HEK293 (cell line): ENCODE data around the gene AUH.
"Not testable (repeated sequence)": the region's sequence is repeated elsewhere in the genome, so short reads cannot be mapped to it uniquely, and the experiment has no call there.

Experiments
- CTCF ChIA-PET: fragments of 350-600 bp; formaldehyde crosslinking; extraction: SDS; loops from one replicate; lab custom pipeline; 2021; ENCODE audit warnings: antibody characterized with exemption; lab: Yijun Ruan, JAX
- POLR2A ChIA-PET: fragments of 300-600 bp; formaldehyde crosslinking; extraction: SDS; loops from one replicate; lab custom pipeline; 2020; ENCODE audit warnings: antibody characterized with exemption, inconsistent platforms; lab: Yijun Ruan, JAX
- H3K27ac ChIP-seq: fragments of 200-500 bp; sonication (Bioruptor generic); 2 replicates; pipeline ENCODE4 v1.5.1; 2014; ENCODE audit warnings: low read depth, low read length, control low read depth, inconsistent platforms; ENCODE audit errors: extremely low read depth
- H3K36me3 ChIP-seq, 2 experiments: fragments of 200-500 bp in 1 of 2; sonication (Bioruptor generic) in 1 of 2; 1 replicate in 1 of 2; 2 replicates in 1 of 2; pipeline ENCODE4 v1.5.1; 2014 to 2017; ENCODE audit warnings: inconsistent platforms in 2 of 2, low read length in 2 of 2; ENCODE audit not compliant: control insufficient read depth in 2 of 2, insufficient read depth in 1 of 2
- H3K4me1 ChIP-seq: fragments of 200-500 bp; sonication (Bioruptor generic); 2 replicates; pipeline ENCODE4 v1.5.1; 2014; ENCODE audit warnings: mild to moderate bottlenecking, low read length, inconsistent platforms; ENCODE audit not compliant: control insufficient read depth, insufficient read depth
- H3K4me3 ChIP-seq: 2 replicates; pipeline ENCODE4 v1.5.1; 2011; ENCODE audit warnings: low read depth, mild to moderate bottlenecking, control low read depth, low read length, moderate library complexity
- H3K9me3 ChIP-seq: fragments of 200-500 bp; sonication (Bioruptor generic); 2 replicates; pipeline ENCODE4 v1.5.1; 2014; ENCODE audit warnings: low read depth, low read length, inconsistent platforms; ENCODE audit not compliant: control insufficient read depth, insufficient read depth
- MZF1 ChIP-seq: fragments of 450-650 bp; formaldehyde crosslinking; IDR thresholded peaks from 2 replicates; pipeline ENCODE4 v1.5.1; 2017; ENCODE audit warnings: missing biosample characterization, missing genetic modification characterization, borderline replicate concordance
- SALL2 ChIP-seq: fragments of 450-650 bp; formaldehyde crosslinking; IDR thresholded peaks from 2 replicates; pipeline ENCODE4 v1.5.0; 2017; ENCODE audit warnings: missing biosample characterization, mild to moderate bottlenecking, missing genetic modification characterization, borderline replicate concordance
- SCRT1 ChIP-seq: fragments of 450-650 bp; formaldehyde crosslinking; IDR thresholded peaks from 2 replicates; pipeline ENCODE4 v1.5.1; 2016; ENCODE audit warnings: missing biosample characterization, missing genetic modification characterization, borderline replicate concordance
- ZNF221 ChIP-seq: fragments of 450-650 bp; formaldehyde crosslinking; IDR thresholded peaks from 2 replicates; pipeline ENCODE4 v1.5.1; 2017; ENCODE audit warnings: missing biosample characterization, missing genetic modification characterization, borderline replicate concordance
- ZNF335 ChIP-seq: fragments of 450-650 bp; formaldehyde crosslinking; conservative IDR thresholded peaks from 2 replicates; pipeline ENCODE4 v1.5.1; 2016; ENCODE audit warnings: missing biosample characterization, missing genetic modification characterization
- ZNF394 ChIP-seq: fragments of 450-650 bp; formaldehyde crosslinking; IDR thresholded peaks from 2 replicates; pipeline ENCODE4 v1.5.1; 2016; ENCODE audit warnings: missing biosample characterization, missing genetic modification characterization, mild to moderate bottlenecking, moderate library complexity, borderline replicate concordance
- ZNF610 ChIP-seq: fragments of 450-650 bp; formaldehyde crosslinking; IDR thresholded peaks from 2 replicates; pipeline ENCODE4 v1.5.1; 2016; ENCODE audit warnings: missing biosample characterization, missing genetic modification characterization, borderline replicate concordance
- TF ChIP-seq, protein P1 (sequence below): fragments of 450-650 bp; formaldehyde crosslinking; IDR thresholded peaks from 2 replicates; pipeline ENCODE4 v1.5.1; 2016; ENCODE audit warnings: missing biosample characterization, missing genetic modification characterization
- TF ChIP-seq, protein P2 (sequence below): fragments of 450-650 bp; formaldehyde crosslinking; IDR thresholded peaks from 2 replicates; pipeline ENCODE4 v1.5.1; 2017; ENCODE audit warnings: missing biosample characterization, missing genetic modification characterization
- TF ChIP-seq, protein P3 (sequence below): fragments of 450-650 bp; formaldehyde crosslinking; optimal IDR thresholded peaks from 2 replicates; pipeline ENCODE3; 2016; ENCODE audit warnings: missing biosample characterization, mild to moderate bottlenecking, missing genetic modification characterization
- TF ChIP-seq, protein P4 (sequence below): fragments of 450-650 bp; formaldehyde crosslinking; IDR thresholded peaks from 2 replicates; pipeline ENCODE4 v1.5.1; 2016; ENCODE audit warnings: missing biosample characterization, missing genetic modification characterization
- TF ChIP-seq, protein P5 (sequence below): fragments of 450-650 bp; IDR thresholded peaks from 2 replicates; pipeline ENCODE4 v1.5.1; 2018; ENCODE audit warnings: missing biosample characterization, missing genetic modification characterization

AUH gene

DNA sequence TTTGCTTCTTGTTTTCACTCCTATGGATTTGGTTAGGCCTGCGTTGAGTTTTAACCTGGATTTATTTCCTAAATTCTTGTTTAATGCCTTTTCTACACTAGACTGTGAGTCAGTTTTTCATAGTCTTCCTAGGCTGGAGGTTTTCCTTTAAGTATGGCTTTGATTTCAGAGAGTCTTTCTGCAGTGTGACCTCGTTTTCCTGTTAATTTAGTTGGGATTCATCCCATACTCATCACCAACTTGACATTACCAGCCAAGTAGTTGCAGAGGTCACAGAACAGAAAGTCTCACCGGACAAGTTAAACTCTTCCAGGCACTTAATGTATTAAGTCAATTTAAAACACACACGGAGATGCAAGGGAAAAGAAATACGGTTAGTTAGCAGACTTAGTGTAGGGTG, 29.7 kb upstream of the AUH start:
- TF ChIP-seq, protein P1, sequence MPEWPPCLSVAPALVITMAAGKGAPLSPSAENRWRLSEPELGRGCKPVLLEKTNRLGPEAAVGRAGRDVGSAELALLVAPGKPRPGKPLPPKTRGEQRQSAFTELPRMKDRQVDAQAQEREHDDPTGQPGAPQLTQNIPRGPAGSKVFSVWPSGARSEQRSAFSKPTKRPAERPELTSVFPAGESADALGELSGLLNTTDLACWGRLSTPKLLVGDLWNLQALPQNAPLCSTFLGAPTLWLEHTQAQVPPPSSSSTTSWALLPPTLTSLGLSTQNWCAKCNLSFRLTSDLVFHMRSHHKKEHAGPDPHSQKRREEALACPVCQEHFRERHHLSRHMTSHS (tag by site-specific recombination), result no peak
- TF ChIP-seq SALL2 (no peak), MZF1 (tag by site-specific recombination) (no peak), ZNF610 (tag by site-specific recombination) (no peak)
- TF ChIP-seq, protein P2, sequence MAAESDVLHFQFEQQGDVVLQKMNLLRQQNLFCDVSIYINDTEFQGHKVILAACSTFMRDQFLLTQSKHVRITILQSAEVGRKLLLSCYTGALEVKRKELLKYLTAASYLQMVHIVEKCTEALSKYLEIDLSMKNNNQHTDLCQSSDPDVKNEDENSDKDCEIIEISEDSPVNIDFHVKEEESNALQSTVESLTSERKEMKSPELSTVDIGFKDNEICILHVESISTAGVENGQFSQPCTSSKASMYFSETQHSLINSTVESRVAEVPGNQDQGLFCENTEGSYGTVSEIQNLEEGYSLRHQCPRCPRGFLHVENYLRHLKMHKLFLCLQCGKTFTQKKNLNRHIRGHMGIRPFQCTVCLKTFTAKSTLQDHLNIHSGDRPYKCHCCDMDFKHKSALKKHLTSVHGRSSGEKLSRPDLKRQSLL (tag by site-specific recombination), result no peak
- TF ChIP-seq, protein P3, sequence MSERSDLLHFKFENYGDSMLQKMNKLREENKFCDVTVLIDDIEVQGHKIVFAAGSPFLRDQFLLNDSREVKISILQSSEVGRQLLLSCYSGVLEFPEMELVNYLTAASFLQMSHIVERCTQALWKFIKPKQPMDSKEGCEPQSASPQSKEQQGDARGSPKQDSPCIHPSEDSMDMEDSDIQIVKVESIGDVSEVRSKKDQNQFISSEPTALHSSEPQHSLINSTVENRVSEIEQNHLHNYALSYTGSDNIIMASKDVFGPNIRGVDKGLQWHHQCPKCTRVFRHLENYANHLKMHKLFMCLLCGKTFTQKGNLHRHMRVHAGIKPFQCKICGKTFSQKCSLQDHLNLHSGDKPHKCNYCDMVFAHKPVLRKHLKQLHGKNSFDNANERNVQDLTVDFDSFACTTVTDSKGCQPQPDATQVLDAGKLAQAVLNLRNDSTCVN, result no peak
- no peaks in the 10 kb centered on the region for H3K36me3 ChIP-seq
- no peaks in the 10 kb centered on the region for H3K4me1 ChIP-seq
- no peaks in the 10 kb centered on the region for H3K9me3 ChIP-seq
- no peak overlapping the region for H3K27ac ChIP-seq
- H3K4me3 ChIP-seq, result no peak overlapping the region
- ChIA-PET CTCF (no interaction called here), POLR2A (no interaction called here)

DNA sequence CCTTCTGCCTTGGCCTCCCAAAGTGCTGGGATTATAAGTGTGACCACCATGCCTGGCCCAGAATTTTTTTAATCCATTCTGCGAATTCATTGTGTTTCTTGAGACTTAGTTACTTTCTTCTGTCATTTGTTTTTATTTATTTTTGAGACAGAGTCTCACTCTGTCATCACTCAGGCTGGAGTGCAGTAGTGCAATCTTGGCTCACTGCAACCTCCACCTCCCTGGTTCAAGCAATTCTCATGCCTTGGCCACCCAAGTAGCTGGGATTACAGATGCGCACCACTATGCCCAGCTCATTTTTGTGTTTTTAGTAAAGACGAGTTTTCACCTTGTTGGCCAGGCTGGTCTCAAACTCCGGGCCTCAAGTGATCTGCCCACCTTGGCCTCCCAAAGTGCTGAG, 28.0 kb upstream of the AUH start:
- H3K4me1 ChIP-seq, H3K27ac ChIP-seq, H3K36me3 ChIP-seq, CTCF ChIA-PET, H3K4me3 ChIP-seq, H3K9me3 ChIP-seq: not testable (repeated sequence)
- POLR2A ChIA-PET, result interaction anchor here (0.7 kb wide), 1 partner anchor 1544 kb away, joined by 3 read pairs; no protein-coding TSS in a partner anchor

DNA sequence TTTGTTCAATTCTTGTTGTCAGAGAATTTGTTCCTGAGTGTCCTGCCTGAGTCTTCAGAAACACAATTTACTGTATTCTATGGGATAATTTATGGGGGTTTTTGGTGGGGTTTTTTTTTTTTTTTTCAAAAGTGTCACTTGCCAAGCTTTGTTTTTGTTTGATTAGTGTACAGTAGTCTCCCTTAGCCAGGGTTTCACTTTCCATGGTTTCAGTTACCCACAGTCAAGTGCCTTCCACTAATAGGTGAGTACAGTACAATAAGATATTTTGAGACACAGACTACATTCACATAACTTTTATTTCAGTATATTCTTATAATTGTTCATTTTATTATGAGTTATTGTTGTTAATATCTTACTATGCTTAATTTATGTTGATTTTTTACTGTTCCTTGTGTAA, 25.0 kb upstream of the AUH start:
- no peak overlapping the region for H3K4me3 ChIP-seq
- TF ChIP-seq ZNF335 (tag by site-specific recombination) (no peak), SCRT1 (tag by site-specific recombination) (no peak), ZNF221 (tag by site-specific recombination) (no peak), ZNF394 (tag by site-specific recombination) (no peak)
- TF ChIP-seq, protein P4, sequence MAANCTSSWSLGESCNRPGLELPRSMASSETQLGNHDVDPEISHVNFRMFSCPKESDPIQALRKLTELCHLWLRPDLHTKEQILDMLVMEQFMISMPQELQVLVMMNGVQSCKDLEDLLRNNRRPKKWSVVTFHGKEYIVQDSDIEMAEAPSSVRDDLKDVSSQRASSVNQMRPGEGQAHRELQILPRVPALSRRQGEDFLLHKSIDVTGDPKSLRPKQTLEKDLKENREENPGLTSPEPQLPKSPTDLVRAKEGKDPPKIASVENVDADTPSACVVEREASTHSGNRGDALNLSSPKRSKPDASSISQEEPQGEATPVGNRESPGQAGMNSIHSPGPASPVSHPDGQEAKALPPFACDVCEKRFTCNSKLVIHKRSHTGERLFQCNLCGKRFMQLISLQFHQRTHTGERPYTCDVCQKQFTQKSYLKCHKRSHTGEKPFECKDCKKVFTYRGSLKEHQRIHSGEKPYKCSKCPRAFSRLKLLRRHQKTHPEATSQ (tag by site-specific recombination), result no peak
- TF ChIP-seq, protein P5, sequence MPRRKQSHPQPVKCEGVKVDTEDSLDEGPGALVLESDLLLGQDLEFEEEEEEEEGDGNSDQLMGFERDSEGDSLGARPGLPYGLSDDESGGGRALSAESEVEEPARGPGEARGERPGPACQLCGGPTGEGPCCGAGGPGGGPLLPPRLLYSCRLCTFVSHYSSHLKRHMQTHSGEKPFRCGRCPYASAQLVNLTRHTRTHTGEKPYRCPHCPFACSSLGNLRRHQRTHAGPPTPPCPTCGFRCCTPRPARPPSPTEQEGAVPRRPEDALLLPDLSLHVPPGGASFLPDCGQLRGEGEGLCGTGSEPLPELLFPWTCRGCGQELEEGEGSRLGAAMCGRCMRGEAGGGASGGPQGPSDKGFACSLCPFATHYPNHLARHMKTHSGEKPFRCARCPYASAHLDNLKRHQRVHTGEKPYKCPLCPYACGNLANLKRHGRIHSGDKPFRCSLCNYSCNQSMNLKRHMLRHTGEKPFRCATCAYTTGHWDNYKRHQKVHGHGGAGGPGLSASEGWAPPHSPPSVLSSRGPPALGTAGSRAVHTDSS (tag by site-specific recombination), result no peak
- CTCF ChIA-PET, result interaction anchor here (0.6 kb wide), 1 partner anchor 7 kb away, joined by 3 read pairs; no protein-coding TSS in a partner anchor
- no peak overlapping the region for H3K27ac ChIP-seq
- no peaks in the 10 kb centered on the region for H3K4me1 ChIP-seq
- H3K9me3 ChIP-seq, result no peaks in the 10 kb centered on the region
- POLR2A ChIA-PET, result no interaction called here
- H3K36me3 ChIP-seq, result no peaks in the 10 kb centered on the region
